Epithelial cell of esophagus (primary cell): ENCODE data around the gene MSH5.

ENCODE experiments used
- DNase-seq: peaks from one replicate; pipeline ENCODE4 v3.0.0; 2010; ENCODE audit warnings: low read depth
- H3K4me3 ChIP-seq: 2 replicates; pipeline ENCODE4 v1.5.1; 2011; ENCODE audit warnings: mild to moderate bottlenecking, low read length, control low read depth
- TF ChIP-seq, protein P1 (sequence below): IDR thresholded peaks from 2 replicates; pipeline ENCODE4 v1.5.1; 2011; ENCODE audit warnings: low read depth, mild to moderate bottlenecking, low read length, control low read depth, inconsistent platforms; ENCODE audit not compliant: insufficient read depth; ENCODE audit errors: missing control alignments

MSH5 gene

DNA sequence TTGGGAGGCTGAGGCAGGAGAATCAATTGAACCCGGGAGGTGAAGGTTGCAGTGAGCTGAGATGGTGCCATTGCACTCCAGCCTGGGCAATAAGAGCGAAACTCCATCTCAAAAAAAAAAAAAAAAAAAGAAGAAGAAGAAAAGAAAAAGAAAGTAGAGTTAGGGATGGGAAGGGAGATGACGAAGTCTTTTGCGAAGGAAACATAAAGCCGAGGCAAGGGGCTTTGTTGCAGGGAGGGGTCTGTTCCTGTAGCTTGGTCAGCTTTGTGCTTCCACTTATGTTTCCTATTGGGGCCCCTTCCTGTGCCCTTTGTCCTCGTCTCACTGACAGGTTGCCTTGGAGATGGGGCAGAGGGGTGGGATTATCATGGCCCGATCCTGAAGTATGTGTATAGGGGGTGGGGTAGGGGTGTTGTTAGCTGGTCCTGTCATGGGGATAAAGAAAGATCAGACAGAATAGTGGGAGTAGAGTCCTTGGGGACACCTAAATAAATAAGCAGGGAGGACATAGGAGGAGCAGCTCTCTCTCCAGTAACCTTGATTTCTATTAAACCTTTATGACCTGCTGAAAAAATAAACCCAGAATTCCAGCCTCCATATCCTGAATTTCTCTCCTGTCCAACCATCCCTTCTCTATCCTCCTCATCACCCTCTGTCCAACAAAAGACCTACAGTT, 2.4 kb upstream of the MSH5 start:
- TF ChIP-seq, protein P1, sequence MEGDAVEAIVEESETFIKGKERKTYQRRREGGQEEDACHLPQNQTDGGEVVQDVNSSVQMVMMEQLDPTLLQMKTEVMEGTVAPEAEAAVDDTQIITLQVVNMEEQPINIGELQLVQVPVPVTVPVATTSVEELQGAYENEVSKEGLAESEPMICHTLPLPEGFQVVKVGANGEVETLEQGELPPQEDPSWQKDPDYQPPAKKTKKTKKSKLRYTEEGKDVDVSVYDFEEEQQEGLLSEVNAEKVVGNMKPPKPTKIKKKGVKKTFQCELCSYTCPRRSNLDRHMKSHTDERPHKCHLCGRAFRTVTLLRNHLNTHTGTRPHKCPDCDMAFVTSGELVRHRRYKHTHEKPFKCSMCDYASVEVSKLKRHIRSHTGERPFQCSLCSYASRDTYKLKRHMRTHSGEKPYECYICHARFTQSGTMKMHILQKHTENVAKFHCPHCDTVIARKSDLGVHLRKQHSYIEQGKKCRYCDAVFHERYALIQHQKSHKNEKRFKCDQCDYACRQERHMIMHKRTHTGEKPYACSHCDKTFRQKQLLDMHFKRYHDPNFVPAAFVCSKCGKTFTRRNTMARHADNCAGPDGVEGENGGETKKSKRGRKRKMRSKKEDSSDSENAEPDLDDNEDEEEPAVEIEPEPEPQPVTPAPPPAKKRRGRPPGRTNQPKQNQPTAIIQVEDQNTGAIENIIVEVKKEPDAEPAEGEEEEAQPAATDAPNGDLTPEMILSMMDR: no peak
- H3K4me3 ChIP-seq: no peak overlapping the region
- DNase-seq: no peak

DNA sequence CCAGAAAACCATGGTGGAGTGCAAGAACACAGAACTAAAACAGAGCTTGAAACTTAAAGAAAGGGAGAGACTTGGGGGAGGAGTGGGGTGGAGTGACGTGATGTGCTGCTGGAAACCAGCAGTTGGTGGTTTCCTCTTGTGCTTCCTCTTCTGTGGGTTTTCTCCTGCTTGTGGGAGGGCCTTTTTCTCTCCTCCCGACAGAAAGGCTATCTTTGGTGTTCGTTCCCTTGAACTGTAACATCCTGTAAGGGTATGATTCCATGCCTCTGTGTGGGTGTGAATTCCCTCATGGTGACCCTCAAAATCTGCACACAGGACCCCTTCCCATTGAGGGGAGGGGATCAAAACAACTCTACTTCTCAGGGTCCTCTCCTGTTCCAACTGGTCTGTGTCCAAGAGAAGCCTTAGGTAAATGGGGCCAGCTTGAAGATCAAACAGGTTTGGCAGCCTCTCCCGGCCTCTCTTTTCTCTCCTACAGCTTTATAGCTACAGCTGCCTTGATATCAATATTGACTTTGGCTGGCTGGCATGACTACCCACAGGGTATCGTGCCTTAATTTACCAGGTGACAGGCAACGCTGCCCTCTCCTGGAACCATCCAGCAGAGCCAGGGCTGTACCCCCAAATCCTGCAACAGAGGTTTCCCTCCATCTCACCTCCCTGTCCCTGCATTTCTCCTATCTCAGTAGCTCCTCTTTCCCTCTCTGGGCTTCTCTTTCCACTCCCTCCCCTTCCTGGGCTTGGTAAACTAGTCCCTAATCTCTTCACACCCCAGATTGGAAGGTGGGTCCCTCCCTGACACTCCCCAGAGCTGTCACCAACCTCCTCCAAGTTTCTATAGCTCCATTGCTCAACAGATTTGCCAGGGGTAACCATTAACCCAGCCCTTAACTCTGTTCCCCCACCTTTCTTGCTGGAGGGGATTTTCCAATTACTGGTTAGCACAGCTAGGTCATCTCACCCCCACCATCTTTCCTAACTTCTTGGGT, 1.5 kb upstream of the MSH5 start:
- DNase-seq: peak; percentile 81
- peak overlapping the region; percentile 17 for H3K4me3 ChIP-seq
- TF ChIP-seq, protein P1: peak; percentile 26

DNA sequence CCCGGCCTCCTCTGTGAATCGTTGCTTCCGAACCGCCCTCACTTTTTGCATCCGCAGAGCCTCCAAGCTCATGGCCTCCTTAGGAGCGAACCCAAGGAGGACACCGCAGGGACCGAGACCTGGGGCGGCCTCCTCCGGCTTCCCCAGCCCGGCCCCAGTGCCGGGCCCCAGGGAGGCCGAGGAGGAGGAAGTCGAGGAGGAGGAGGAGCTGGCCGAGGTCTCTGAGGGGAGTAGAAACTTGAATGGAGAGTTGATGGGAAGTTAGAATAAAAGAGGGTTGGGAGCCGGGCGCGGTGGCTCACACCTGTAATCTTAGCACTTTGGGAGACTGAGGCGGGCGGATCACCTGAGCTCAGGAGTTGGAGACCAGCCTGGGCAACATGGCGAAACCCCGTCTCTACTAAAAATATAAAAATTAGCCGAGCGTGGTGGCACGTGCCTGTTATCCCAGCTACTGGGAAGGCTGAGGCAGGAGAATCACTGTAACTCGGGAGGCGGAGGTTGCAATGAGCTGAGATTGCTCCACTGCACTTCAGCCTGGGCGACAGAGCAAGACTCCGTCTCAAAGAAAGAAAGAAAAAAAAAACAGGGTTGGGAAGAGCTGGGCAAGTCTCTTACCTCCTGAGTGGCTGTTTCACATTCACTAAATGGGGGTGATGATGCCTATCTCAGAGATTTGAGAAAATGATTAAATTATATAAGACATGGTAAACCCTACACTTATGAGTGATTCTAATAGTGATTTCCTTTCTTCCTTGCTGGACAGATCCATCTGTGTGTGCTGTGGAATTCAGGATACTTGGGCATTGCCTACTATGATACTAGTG, 805 bp downstream of the MSH5 start:
- peak overlapping the region; percentile 90 for H3K4me3 ChIP-seq
- TF ChIP-seq, protein P1: no peak
- DNase-seq: no peak

DNA sequence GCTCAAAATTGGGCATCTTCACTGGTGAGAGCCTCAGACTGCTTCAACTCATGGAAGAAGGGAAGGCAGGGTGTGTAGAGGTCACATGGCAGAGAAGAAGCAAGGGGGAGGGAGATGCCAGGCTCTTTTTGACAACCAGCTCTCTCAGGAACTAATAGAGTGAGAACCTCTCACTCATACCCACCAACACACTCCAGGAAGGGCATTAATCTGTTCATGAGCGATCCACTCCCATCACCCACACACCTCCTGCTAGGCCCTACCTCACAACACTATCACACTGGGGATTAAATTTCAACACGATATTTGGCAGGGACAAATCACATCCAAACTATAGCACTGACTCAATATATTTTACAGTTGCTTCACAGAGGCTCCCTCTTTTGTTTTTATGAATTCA, 2.0 kb downstream of the MSH5 start:
- no peak overlapping the region for H3K4me3 ChIP-seq
- TF ChIP-seq, protein P1: no peak
- no peak for DNase-seq

DNA sequence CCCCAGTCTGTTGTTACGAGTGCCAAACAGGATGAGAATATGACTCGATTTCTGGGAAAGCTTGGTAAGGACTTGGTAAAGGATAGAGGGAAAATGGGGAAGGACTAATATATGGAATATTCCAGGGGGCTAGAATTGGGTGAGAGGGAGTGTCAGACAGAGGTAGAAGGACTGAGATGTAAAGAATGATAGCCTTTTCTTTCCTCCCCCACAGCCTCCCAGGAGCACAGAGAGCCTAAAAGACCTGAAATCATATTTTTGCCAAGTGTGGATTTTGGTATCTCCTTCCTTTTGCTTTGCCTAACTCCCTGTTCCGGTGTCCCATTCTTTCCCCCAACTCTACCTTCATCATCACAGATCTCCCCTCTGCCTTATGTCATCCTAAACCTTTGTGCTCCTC, 3.1 kb downstream of the MSH5 start:
- TF ChIP-seq, protein P1: no peak
- no peak for DNase-seq
- H3K4me3 ChIP-seq: no peak overlapping the region

DNA sequence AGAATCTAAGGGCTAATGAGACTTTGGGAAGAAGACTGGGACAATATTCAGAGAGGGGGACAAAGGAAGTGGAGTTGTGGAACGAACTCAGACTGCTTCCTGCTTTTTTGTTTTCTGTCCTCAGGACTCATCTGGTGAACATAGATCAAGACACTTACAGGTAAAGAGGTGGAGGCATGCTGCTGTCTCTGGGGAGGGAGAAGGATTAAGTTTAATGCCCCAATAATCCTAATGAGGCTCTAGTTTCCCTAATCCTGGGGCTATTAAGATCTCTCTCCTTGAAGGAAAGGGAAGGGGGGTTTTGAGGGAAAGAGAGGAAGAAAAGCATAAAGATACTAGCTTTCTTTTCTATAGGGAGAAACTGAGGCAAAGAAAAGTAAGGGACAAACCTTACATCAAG, 4.6 kb downstream of the MSH5 start:
- no peak overlapping the region for H3K4me3 ChIP-seq

More for the DNA sequence above, 4.6 kb downstream of the MSH5 start:
- TF ChIP-seq, protein P1: no peak
- DNase-seq: no peak
